Measurements from ENCODE around the gene AKAP5.

- no peak for TF ChIP-seq EZH2 (IDR thresholded peaks at IDR 0.05; ENCODE audit: insufficient read depth, low read length)
- TF ChIP-seq CTCF (IDR thresholded peaks at IDR 0.05; ENCODE audit: insufficient read depth, low read depth, low read length) = no peak
Measured at GRCh38 chr14:64447876-64448670, 17.2 kb upstream of the AKAP5 start.

Measured in astrocyte (in vitro differentiated cells and primary cell).